ENCODE measurements around the gene SMC6.

DNA sequence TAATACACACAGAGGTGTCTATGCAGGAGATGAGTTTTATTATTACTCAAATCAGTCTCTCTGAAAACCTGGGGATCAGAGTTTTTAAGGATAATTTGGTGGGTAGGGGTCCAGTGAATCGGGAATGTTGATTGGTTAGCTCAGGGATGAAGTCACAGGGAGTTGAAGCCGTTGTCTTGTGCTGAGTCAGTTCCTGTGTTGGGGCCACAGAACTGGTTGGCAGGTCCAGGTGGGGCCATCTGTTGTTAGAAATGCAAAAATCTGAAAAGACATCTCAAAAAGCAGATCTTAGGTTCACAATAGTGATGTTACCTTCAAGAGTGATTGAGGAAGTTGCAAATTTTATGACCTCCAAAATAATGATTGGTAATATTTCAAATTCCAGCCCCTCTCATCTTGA lies 126.2 kb downstream of the SMC6 start:
- TF ChIP-seq POLR2AphosphoS5 (IDR thresholded peaks at IDR 0.05) = no peak
- TF ChIP-seq, protein P1, sequence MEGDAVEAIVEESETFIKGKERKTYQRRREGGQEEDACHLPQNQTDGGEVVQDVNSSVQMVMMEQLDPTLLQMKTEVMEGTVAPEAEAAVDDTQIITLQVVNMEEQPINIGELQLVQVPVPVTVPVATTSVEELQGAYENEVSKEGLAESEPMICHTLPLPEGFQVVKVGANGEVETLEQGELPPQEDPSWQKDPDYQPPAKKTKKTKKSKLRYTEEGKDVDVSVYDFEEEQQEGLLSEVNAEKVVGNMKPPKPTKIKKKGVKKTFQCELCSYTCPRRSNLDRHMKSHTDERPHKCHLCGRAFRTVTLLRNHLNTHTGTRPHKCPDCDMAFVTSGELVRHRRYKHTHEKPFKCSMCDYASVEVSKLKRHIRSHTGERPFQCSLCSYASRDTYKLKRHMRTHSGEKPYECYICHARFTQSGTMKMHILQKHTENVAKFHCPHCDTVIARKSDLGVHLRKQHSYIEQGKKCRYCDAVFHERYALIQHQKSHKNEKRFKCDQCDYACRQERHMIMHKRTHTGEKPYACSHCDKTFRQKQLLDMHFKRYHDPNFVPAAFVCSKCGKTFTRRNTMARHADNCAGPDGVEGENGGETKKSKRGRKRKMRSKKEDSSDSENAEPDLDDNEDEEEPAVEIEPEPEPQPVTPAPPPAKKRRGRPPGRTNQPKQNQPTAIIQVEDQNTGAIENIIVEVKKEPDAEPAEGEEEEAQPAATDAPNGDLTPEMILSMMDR (IDR thresholded peaks at IDR 0.05) = no peak
- no peak for TF ChIP-seq POLR2A (IDR thresholded peaks at IDR 0.05)

Measured in prostate gland (tissue), 2 donors.